OCI-LY3 (cell line): ENCODE data around the gene EPN3.
A peak's percentile ranks its signal among the peaks of the same experiment; 100 is the strongest.

Experiments used
- H2AFZ ChIP-seq: fragments of 200-600, 300-600 bp; shearing (Covaris generic); 2 replicates; pipeline ENCODE4 v1.6.0; 2014; ENCODE audit warnings: antibody characterized with exemption, low read depth, low read length
- H3K27ac ChIP-seq: fragments of 200-600, 300-600 bp; sonication (generic); 2 replicates; pipeline ENCODE4 v1.5.1; 2014; ENCODE audit warnings: mild to moderate bottlenecking, low read length, moderate library complexity, mixed read lengths
- H3K27me3 ChIP-seq: fragments of 200-600, 300-600 bp; sonication (generic); 2 replicates; pipeline ENCODE4 v1.6.1; 2014; ENCODE audit warnings: low read depth, low read length, mixed read lengths
- H3K36me3 ChIP-seq: fragments of 200-600, 300-600 bp; sonication (generic); replicated peaks from 2 replicates; pipeline ENCODE3; 2014; ENCODE audit warnings: low read depth, low read length, mixed read lengths
- H3K4me1 ChIP-seq: fragments of 300-600, 200-600 bp; sonication (generic); 2 replicates; pipeline ENCODE4 v1.6.1; 2014; ENCODE audit warnings: low read length, mixed read lengths
- H3K4me2 ChIP-seq: fragments of 200-600, 300-600 bp; sonication (generic); 2 replicates; pipeline ENCODE4 v1.6.1; 2014; ENCODE audit warnings: low read length, mixed read lengths
- H3K4me3 ChIP-seq: fragments of 300-600, 200-600 bp; sonication (generic); 2 replicates; pipeline ENCODE4 v1.5.1; 2014; ENCODE audit warnings: antibody characterized with exemption, mild to moderate bottlenecking, low read length, moderate library complexity
- H3K79me2 ChIP-seq: fragments of 300-600, 200-600 bp; shearing (Covaris generic); 2 replicates; pipeline ENCODE4 v1.6.1; 2014; ENCODE audit warnings: mild to moderate bottlenecking, low read length, mixed read lengths
- H3K9ac ChIP-seq: fragments of 300-600, 200-600 bp; shearing (Covaris generic); 2 replicates; pipeline ENCODE4 v1.6.0; 2014; ENCODE audit warnings: mild to moderate bottlenecking, low read length, moderate library complexity
- H3K9me3 ChIP-seq: fragments of 200-600, 300-600 bp; shearing (Covaris generic); 2 replicates; pipeline ENCODE4 v1.6.1; 2014; ENCODE audit warnings: low read length, mixed read lengths; ENCODE audit not compliant: insufficient read depth
- H4K20me1 ChIP-seq: fragments of 200-600, 300-600 bp; sonication (generic); 2 replicates; pipeline ENCODE4 v1.6.1; 2016; ENCODE audit warnings: low read length, mixed read lengths; ENCODE audit not compliant: insufficient read depth
- CTCF ChIP-seq: fragments of 200-600, 300-600 bp; sonication (generic); IDR thresholded peaks from 2 replicates; pipeline ENCODE4 v1.5.1; 2014; ENCODE audit warnings: antibody characterized with exemption, low read length, low read depth
- EZH2phosphoT487 ChIP-seq: fragments of 200-600 bp; shearing (Covaris generic); IDR thresholded peaks from 2 replicates; pipeline ENCODE4 v1.6.1; 2018; ENCODE audit warnings: antibody characterized with exemption, mixed run types, low read depth

The EPN3 gene

DNA sequence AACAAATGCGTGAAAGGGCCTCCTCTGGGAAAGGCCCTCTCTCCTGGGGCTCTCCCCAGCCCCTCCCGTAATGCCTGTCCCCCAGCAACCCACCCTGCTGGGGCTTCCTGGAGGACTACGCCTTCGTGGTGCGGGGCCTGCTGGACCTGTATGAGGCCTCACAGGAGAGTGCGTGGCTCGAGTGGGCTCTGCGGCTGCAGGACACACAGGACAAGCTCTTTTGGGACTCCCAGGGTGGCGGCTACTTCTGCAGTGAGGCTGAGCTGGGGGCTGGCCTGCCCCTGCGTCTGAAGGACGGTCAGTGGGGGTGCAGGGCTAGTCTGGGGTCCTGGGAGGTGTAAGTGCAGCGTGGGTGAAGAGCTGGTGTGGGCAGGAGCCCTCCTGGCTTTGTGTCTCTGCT lies 19.3 kb downstream of the EPN3 start:
- peaks cover 17% of the 10 kb centered on the region for H3K4me1 ChIP-seq
- peak overlapping the region; percentile 12; the same call in 1 of the 2 replicates for H3K4me2 ChIP-seq
- no peak overlapping the region for H3K4me3 ChIP-seq
- H2AFZ ChIP-seq = no peak overlapping the region
- H3K9me3 ChIP-seq = no peaks in the 10 kb centered on the region
- no peak overlapping the region for H3K9ac ChIP-seq
- H3K79me2 ChIP-seq = no peaks in the 10 kb centered on the region
- no peaks in the 10 kb centered on the region for H4K20me1 ChIP-seq
- H3K36me3 ChIP-seq = no peaks in the 10 kb centered on the region
- H3K27me3 ChIP-seq = no peaks in the 10 kb centered on the region
- no peak overlapping the region for H3K27ac ChIP-seq
- no peak for TF ChIP-seq EZH2phosphoT487
- no peak for TF ChIP-seq CTCF

- Histone ChIP-seq H3K9me3 (no peaks in the 10 kb centered on the region), H3K4me2 (no peak overlapping the region), H4K20me1 (no peaks in the 10 kb centered on the region), H3K27ac (no peak overlapping the region), H2AFZ (no peak overlapping the region), H3K36me3 (no peaks in the 10 kb centered on the region), H3K9ac (no peak overlapping the region), H3K4me1 (peaks cover 11% of the 10 kb centered on the region), H3K79me2 (no peaks in the 10 kb centered on the region), H3K4me3 (no peak overlapping the region), H3K27me3 (no peaks in the 10 kb centered on the region)
- TF ChIP-seq CTCF = no peak
- TF ChIP-seq EZH2phosphoT487 = no peak
These were observed 21.7 kb downstream of the EPN3 start for GRCh38 chr17:50554201-50554600.

DNA sequence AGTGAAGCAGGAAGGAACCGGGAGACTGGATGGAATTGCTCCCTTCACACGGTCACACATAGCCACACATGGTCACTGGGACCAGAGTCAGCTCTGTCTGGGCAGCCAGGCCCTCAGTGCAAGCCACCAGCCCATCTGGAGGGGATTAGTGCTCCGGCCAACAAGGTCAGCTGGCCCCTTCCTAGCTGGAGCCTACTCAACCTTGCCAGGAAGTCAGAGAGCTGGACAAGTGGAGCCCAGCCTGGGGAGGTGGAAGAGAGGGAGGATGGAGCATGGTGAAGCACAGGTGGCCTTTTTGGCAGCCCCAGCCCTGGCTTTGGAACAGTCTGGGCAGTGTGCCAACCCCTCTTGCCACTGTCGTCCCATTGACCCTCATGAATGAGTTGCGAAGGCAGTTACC lies 24.3 kb downstream of the EPN3 start:
- Histone ChIP-seq H2AFZ (no peak overlapping the region), H3K36me3 (no peaks in the 10 kb centered on the region), H3K4me1 (peaks cover 6% of the 10 kb centered on the region), H3K9me3 (no peaks in the 10 kb centered on the region), H3K27me3 (no peaks in the 10 kb centered on the region), H4K20me1 (no peaks in the 10 kb centered on the region), H3K4me2 (no peak overlapping the region), H3K27ac (no peak overlapping the region), H3K79me2 (no peaks in the 10 kb centered on the region), H3K4me3 (no peak overlapping the region), H3K9ac (no peak overlapping the region)
- TF ChIP-seq CTCF (no peak), EZH2phosphoT487 (no peak)

- no peak overlapping the region for H3K9ac ChIP-seq
- no peaks in the 10 kb centered on the region for H3K79me2 ChIP-seq
- H3K9me3 ChIP-seq = no peaks in the 10 kb centered on the region
- no peak for TF ChIP-seq EZH2phosphoT487
- no peak for TF ChIP-seq CTCF
- no peak overlapping the region for H3K4me2 ChIP-seq
- H3K4me3 ChIP-seq = no peak overlapping the region
- H3K27me3 ChIP-seq = peaks cover 6% of the 10 kb centered on the region; the same call in 1 of the 2 replicates
- H3K4me1 ChIP-seq = peaks cover 4% of the 10 kb centered on the region; the same call in 1 of the 2 replicates
- no peak overlapping the region for H2AFZ ChIP-seq
- no peaks in the 10 kb centered on the region for H3K36me3 ChIP-seq
- H4K20me1 ChIP-seq = no peaks in the 10 kb centered on the region
- H3K27ac ChIP-seq = no peak overlapping the region
These were observed 25.1 kb downstream of the EPN3 start for GRCh38 chr17:50557630-50558029.
